NCI-H128 (cell line): ENCODE data around the gene FARP2.
"Not testable (repeated sequence)": the region's sequence is repeated elsewhere in the genome, so short reads cannot be mapped to it uniquely, and the experiment has no call there.

Experiments
- DNase-seq: peaks from one replicate; lab custom pipeline; 2025; ENCODE audit not compliant: unreplicated experiment; lab: John Stamatoyannopoulos, UW

FARP2 gene

GRCh38 chr2:241451840-241452506 lies 95.9 kb downstream of the FARP2 start:
- no peak for DNase-seq

- DNase-seq, result not testable (repeated sequence)
Measured at GRCh38 chr2:241453919-241454318, 97.8 kb downstream of the FARP2 start.

- no peak for DNase-seq
Measured at GRCh38 chr2:241454837-241455485, 98.9 kb downstream of the FARP2 start.

GRCh38 chr2:241456546-241456945 lies 100.5 kb downstream of the FARP2 start:
- DNase-seq, result no peak

GRCh38 chr2:241458687-241459086 lies 102.6 kb downstream of the FARP2 start:
- no peak for DNase-seq

GRCh38 chr2:241459520-241459919 lies 103.4 kb downstream of the FARP2 start:
- DNase-seq, result no peak

- DNase-seq, result no peak
Measured at GRCh38 chr2:241460631-241461030, 104.5 kb downstream of the FARP2 start.

- no peak for DNase-seq
Measured at GRCh38 chr2:241461693-241462677, 105.9 kb downstream of the FARP2 start.

- DNase-seq, result no peak
Measured at GRCh38 chr2:241463276-241464135, 107.4 kb downstream of the FARP2 start.

GRCh38 chr2:241465543-241465942 lies 109.5 kb downstream of the FARP2 start:
- no peak for DNase-seq

- DNase-seq, result no peak
Measured at GRCh38 chr2:241466230-241466629, 110.1 kb downstream of the FARP2 start.

GRCh38 chr2:241467777-241468475 lies 111.8 kb downstream of the FARP2 start:
- DNase-seq, result no peak

- no peak for DNase-seq
Measured at GRCh38 chr2:241468476-241468781, 112.3 kb downstream of the FARP2 start.

- no peak for DNase-seq
Measured at GRCh38 chr2:241469746-241470145, 113.7 kb downstream of the FARP2 start.

GRCh38 chr2:241473399-241473798 lies 117.3 kb downstream of the FARP2 start:
- no peak for DNase-seq

- no peak for DNase-seq
Measured at GRCh38 chr2:241475267-241475666, 119.2 kb downstream of the FARP2 start.

GRCh38 chr2:241478166-241478565 lies 122.1 kb downstream of the FARP2 start:
- no peak for DNase-seq

- no peak for DNase-seq
Measured at GRCh38 chr2:241479026-241479898, 123.2 kb downstream of the FARP2 start.

- DNase-seq, result no peak
Measured at GRCh38 chr2:241481687-241482086, 125.6 kb downstream of the FARP2 start.
